ENCODE results near the gene STX1A. TPM values are rescaled to one million over a fixed set of nuclear protein-coding genes. Genes with fewer than 3 reads are reported as not detected.
A peak's percentile ranks its signal among the peaks of the same experiment; 100 is the strongest.

The STX1A gene
- total and polyA plus RNA-seq, 2 of the 13 experiments (the other 11 are each of a cell fraction or from before 2014, with no cell fraction given) = 6.1 to 12.2 TPM

DNA sequence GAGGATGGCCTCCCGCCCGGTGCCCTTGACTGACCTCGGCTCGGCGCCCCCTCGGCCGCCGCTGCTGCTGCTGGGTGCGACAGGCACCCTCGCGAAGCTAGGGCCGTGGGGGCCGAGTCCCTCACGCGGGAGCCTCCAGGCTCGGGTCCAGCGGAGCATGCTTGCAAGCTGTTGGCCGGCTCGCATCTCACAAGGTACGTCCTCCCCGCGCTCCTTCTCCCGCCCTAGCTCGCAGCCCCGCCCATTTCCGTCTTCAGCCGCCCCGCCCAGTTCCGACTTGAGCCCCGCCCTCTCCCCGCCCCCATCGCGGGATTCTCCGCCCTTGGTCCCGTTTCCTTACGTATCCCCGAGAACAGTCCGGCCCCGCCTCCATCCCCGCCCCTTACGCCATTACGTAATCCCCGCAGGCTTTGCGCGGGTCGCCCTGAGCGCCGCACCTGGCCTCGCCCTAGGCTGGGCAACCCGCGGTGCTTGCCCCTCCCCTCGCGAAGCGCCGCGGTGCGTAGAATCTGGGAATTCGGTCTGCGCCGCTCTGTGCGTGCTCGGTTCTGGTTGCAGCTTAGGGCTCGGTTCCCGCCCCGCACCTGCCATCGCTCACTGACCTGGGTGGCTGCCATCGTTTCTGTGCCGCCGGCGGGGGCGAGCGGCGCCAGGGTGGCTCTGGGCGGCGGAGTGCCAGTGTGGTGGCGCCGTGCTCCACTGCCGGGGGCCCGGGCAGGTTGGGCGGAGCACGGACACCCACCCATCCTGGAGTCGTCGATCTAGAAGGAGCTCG lies 19.3 kb upstream of the STX1A start, which contains the start of gene ABHD11:
ABHD11 (minus strand) TSS at position 191 of the 775 bp plus-strand sequence; CDS start at position 159, 32 bp downstream.
- peak within 1 kb of the TSS; percentile 77 to 97 (median 92) for H3K4me3 ChIP-seq (replicated peaks in 1 of 3; ENCODE audit: insufficient read depth in 1 of 3, low read depth in 2 of 3, low read length in 3 of 3)
- H3K27me3 ChIP-seq (ENCODE audit: control insufficient read depth in 1 of 2, insufficient read depth in 2 of 2, low read length in 2 of 2) = no peaks in the 10 kb centered on the region
- H3K9me3 ChIP-seq (ENCODE audit: low read length) = no peaks in the 10 kb centered on the region
- peak; percentile 85 for DNase-seq (ENCODE audit: low spot score)
- no peak within 1 kb of the TSS for H2AFZ ChIP-seq (ENCODE audit: low read length)
- no peaks in the 10 kb centered on the region for H4K20me1 ChIP-seq (ENCODE audit: insufficient read depth, low read length)
- H3K4me1 ChIP-seq (ENCODE audit: insufficient read depth, low read length) = peaks cover 43% of the 10 kb centered on the region
- 1% methylated on average over 34 of the region's 84 CpGs for WGBS (ENCODE audit: low lambda C conversion rate)
- H3K4me2 ChIP-seq (ENCODE audit: low read depth, low read length) = peak within 1 kb of the TSS; percentile 98
- peaks cover 0 to 9% of the 10 kb centered on the region in 2 experiments; a peak in 1 of 5 replicates for H3K36me3 ChIP-seq (replicated peaks in 1 of 2; ENCODE audit: control insufficient read depth in 1 of 2, insufficient read depth in 2 of 2, low read length in 2 of 2)
- ChIA-PET POLR2A (interaction anchor here (0.6 to 1.7 kb wide), 10 partner anchors 10 to 271 kb away, joined by 3 to 6 read pairs (median 4); partner anchors contain the start of gene MLXIPL), CTCF (ENCODE audit: low intra/inter-chr PET ratio, low total read pairs) (no interaction called here)
- in situ Hi-C loops (cut with HindIII; ENCODE audit: extremely low pct_ligation_motif_present, low pct_unique_long_range_greater_than_20kb) (no loop called here), intact Hi-C loops (cut with micrococcal nuclease; ENCODE audit: unreplicated experiment) (no loop called here)
- TSS peak; percentile 93 for BruUV-seq (replicated peaks)
- H3K27ac ChIP-seq (ENCODE audit: extremely low read length, insufficient read depth, low read length) = peak within 1 kb of the TSS; percentile 74
- no peaks in the 10 kb centered on the region for H3K79me2 ChIP-seq (ENCODE audit: insufficient read depth, low read length)
- peak; percentile 75 for FAIRE-seq
- ATAC-seq = peak; percentile 72
- H3K9ac ChIP-seq (ENCODE audit: insufficient read depth, low read depth, low read length) = peak within 1 kb of the TSS; percentile 95
- TF ChIP-seq ZNF780A (CRISPR knock-in tag; IDR thresholded peaks at IDR 0.05) (no peak), ISL2 (CRISPR knock-in tag; IDR thresholded peaks at IDR 0.05) (peak; percentile 57; the same call in 1 of the 2 replicates), ATF7-NPFF (CRISPR knock-in tag; IDR thresholded peaks at IDR 0.05; ENCODE audit: low read depth) (peak; percentile 88), MIXL1 (CRISPR knock-in tag; IDR thresholded peaks at IDR 0.05) (peak; percentile 63), ZNF792 (CRISPR knock-in tag; IDR thresholded peaks at IDR 0.05) (peak; percentile 71; the same call in 1 of the 2 replicates)
- TF ChIP-seq, protein P1, sequence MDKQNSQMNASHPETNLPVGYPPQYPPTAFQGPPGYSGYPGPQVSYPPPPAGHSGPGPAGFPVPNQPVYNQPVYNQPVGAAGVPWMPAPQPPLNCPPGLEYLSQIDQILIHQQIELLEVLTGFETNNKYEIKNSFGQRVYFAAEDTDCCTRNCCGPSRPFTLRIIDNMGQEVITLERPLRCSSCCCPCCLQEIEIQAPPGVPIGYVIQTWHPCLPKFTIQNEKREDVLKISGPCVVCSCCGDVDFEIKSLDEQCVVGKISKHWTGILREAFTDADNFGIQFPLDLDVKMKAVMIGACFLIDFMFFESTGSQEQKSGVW (CRISPR knock-in tag; IDR thresholded peaks at IDR 0.05; ENCODE audit: borderline replicate concordance) = no peak
- TF ChIP-seq, protein P2, sequence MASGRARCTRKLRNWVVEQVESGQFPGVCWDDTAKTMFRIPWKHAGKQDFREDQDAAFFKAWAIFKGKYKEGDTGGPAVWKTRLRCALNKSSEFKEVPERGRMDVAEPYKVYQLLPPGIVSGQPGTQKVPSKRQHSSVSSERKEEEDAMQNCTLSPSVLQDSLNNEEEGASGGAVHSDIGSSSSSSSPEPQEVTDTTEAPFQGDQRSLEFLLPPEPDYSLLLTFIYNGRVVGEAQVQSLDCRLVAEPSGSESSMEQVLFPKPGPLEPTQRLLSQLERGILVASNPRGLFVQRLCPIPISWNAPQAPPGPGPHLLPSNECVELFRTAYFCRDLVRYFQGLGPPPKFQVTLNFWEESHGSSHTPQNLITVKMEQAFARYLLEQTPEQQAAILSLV (CRISPR knock-in tag; IDR thresholded peaks at IDR 0.05; ENCODE audit: borderline replicate concordance) = peak; percentile 90
- TF ChIP-seq, protein P3, sequence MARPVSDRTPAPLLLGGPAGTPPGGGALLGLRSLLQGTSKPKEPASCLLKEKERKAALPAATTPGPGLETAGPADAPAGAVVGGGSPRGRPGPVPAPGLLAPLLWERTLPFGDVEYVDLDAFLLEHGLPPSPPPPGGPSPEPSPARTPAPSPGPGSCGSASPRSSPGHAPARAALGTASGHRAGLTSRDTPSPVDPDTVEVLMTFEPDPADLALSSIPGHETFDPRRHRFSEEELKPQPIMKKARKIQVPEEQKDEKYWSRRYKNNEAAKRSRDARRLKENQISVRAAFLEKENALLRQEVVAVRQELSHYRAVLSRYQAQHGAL (CRISPR knock-in tag; IDR thresholded peaks at IDR 0.05; ENCODE audit: not compliant biosample characterization) = peak; percentile 67
- TF ChIP-seq, protein P4, sequence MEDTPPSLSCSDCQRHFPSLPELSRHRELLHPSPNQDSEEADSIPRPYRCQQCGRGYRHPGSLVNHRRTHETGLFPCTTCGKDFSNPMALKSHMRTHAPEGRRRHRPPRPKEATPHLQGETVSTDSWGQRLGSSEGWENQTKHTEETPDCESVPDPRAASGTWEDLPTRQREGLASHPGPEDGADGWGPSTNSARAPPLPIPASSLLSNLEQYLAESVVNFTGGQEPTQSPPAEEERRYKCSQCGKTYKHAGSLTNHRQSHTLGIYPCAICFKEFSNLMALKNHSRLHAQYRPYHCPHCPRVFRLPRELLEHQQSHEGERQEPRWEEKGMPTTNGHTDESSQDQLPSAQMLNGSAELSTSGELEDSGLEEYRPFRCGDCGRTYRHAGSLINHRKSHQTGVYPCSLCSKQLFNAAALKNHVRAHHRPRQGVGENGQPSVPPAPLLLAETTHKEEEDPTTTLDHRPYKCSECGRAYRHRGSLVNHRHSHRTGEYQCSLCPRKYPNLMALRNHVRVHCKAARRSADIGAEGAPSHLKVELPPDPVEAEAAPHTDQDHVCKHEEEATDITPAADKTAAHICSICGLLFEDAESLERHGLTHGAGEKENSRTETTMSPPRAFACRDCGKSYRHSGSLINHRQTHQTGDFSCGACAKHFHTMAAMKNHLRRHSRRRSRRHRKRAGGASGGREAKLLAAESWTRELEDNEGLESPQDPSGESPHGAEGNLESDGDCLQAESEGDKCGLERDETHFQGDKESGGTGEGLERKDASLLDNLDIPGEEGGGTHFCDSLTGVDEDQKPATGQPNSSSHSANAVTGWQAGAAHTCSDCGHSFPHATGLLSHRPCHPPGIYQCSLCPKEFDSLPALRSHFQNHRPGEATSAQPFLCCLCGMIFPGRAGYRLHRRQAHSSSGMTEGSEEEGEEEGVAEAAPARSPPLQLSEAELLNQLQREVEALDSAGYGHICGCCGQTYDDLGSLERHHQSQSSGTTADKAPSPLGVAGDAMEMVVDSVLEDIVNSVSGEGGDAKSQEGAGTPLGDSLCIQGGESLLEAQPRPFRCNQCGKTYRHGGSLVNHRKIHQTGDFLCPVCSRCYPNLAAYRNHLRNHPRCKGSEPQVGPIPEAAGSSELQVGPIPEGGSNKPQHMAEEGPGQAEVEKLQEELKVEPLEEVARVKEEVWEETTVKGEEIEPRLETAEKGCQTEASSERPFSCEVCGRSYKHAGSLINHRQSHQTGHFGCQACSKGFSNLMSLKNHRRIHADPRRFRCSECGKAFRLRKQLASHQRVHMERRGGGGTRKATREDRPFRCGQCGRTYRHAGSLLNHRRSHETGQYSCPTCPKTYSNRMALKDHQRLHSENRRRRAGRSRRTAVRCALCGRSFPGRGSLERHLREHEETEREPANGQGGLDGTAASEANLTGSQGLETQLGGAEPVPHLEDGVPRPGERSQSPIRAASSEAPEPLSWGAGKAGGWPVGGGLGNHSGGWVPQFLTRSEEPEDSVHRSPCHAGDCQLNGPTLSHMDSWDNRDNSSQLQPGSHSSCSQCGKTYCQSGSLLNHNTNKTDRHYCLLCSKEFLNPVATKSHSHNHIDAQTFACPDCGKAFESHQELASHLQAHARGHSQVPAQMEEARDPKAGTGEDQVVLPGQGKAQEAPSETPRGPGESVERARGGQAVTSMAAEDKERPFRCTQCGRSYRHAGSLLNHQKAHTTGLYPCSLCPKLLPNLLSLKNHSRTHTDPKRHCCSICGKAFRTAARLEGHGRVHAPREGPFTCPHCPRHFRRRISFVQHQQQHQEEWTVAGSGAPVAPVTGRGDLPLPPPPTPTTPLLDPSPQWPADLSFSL (CRISPR knock-in tag; IDR thresholded peaks at IDR 0.05) = no peak
- TF ChIP-seq, protein P5, sequence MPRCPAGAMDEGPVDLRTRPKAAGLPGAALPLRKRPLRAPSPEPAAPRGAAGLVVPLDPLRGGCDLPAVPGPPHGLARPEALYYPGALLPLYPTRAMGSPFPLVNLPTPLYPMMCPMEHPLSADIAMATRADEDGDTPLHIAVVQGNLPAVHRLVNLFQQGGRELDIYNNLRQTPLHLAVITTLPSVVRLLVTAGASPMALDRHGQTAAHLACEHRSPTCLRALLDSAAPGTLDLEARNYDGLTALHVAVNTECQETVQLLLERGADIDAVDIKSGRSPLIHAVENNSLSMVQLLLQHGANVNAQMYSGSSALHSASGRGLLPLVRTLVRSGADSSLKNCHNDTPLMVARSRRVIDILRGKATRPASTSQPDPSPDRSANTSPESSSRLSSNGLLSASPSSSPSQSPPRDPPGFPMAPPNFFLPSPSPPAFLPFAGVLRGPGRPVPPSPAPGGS (CRISPR knock-in tag; IDR thresholded peaks at IDR 0.05) = peak; percentile 37; the same call in 1 of the 2 replicates
